Adrenal gland (tissue), 5 donors: ENCODE data around the gene CEP63.

Experiments used
- CTCF ChIP-seq, 6 experiments: fragments of 450-650 bp in 4 of 6; fragments of 200-600 bp in 2 of 6; sonication (generic) in 1 of 6; IDR thresholded peaks; 1 replicate in 5 of 6; 2 replicates in 1 of 6; pipeline versions ENCODE4 v1.5.1 to v1.8.0; 2016 to 2021; ENCODE audit warnings: antibody characterized with exemption in 6 of 6, mild to moderate bottlenecking in 2 of 6, moderate library complexity in 1 of 6
- POLR2A ChIP-seq, 2 donors: fragments of 450-650 bp; IDR thresholded peaks; one replicate each; pipeline ENCODE4 v1.6.1; 2017; ENCODE audit warnings: antibody characterized with exemption in 2 of 2, mild to moderate bottlenecking in 2 of 2, moderate library complexity in 1 of 2
- donor health status: DM: no; HTN: no; CAD: no.

GRCh38 chr3:134563601-134564000 lies 77.7 kb downstream of the CEP63 start:
- TF ChIP-seq POLR2A (IDR thresholded peaks at IDR 0.05): no peak
- no peak for TF ChIP-seq CTCF (IDR thresholded peaks at IDR 0.05)
